Amygdala (tissue), 56 donors: ENCODE measurements around the gene FAM3D.

ENCODE experiments used
- DNase-seq, 56 donors: peaks; one replicate each; lab custom pipeline; 2025; lab: John Stamatoyannopoulos, UW

The FAM3D gene

DNA sequence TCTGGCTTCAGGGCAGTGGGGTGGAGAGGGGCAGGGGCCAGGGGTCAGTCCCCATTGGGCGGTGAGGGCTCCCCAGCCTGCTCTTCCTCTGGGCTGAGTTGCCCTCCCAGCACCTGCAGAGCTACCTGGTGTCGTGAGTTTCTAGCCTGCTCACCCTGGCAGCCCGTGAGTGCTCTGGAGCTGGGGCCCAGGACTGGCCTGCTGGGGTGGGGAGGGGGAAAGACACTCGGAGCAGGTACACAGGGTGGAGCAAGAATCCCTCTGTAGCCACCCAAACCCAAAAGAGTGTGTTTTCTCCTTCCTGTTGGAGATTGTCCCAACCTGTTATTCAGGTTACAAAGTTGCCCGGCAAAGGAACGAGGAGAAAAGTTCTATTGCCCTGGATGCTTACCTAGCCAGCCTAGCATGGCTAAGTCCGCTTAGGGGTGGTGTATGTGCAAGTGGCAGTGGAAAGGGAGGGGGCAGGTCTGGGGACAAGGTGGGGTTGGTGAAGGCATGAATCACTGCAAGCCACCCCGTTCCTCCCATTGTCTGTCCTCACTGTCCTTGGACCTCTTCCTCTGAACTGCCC, 8.9 kb downstream of the FAM3D start:
- no peak for DNase-seq

DNA sequence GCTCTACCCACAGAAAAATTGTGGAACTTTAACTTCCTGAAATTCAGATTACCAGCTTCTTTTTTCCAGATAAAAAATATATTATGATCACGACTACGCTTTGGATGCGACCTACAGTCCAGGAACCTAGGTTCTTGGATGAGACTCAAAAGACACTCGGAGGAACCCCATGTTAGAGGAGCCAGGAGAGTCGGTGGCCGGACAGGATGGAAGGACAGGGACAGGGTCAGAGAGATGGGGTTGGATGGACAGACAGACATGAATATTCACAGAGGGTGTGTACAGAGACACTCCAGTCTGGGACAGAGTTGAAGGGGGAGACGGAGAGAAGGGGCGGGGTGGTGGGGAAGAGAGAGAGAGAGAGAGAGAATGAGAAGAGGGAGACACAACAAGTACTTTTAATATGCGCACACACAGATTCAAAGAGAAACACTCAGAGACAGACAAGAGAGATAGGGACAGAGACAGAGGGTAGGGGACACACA, 9.5 kb downstream of the FAM3D start:
- DNase-seq, result no peak

DNA sequence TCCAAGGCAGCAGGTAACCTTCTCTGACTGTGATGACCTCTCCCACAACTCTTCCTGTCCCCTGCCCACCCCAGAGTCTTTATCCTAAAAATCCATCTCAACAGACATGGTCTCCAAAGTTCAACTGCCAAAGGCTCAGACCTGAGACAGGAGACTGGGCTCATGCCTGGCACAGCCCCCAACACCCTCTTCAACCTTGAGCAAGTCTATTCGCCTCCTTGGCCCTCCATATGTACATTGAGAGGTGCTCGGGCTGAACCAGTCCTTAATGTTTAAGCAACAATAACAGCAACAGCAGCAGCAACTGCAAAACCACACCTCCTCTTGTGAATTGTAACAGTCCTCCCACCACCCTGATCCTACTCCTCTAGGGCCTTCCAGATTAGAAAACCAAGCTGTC, 9.9 kb downstream of the FAM3D start:
- no peak for DNase-seq

DNA sequence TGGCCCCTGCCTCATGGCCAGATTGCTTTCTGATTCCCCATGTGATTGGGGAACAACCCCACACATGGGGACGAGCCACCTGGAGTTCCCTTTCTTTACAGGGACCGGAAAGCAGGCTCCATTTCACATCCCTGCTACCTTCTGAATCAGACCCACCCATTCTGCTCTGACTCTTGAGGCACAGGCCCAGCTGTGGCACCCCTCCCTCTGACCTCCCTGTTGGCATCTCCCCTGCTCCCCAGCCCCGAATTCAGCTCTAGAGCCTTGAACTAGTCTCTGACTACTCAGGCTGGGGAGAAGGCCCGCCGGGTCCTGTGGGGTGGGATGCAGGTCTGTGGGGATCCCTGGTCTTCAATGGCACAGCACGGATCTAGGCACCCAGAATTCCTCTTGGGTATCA, 12.1 kb downstream of the FAM3D start:
- no peak for DNase-seq

DNA sequence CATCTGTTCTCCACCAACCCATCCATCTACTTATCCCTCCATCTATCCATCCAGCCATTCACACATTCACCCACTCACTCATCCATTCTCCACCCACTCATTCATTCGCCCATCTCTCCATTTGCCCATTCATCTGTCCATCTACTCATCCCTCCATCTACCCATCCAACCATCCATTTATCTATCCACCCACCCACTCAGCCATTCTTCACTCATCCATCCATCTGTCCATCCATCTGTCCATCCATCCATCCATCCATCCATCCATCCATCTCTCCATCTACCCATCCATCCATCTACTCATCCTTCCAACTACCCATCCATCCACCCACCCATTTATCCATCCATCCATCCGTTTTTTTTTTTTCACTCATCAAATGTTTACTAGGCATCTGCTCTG, 13.9 kb downstream of the FAM3D start:
- DNase-seq, result no peak

DNA sequence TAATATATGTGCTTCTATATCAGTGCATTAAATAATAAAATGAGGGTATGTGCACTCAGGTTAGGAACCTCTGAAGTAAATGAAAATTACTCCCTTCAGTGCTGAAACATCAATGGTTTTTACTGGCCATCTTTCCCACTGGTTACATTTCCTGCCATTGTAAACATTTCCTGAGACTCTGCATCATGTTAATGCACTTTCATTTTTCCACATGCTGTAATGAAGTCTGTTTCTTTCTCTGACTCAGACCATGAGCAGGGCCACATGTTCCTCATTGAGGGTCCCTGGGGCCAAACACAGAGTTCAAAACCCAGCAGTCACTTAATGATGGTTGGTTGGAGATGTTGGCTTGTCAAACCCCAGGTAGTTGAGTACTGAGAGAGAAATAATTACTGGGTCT, 15.3 kb downstream of the FAM3D start:
- no peak for DNase-seq

DNA sequence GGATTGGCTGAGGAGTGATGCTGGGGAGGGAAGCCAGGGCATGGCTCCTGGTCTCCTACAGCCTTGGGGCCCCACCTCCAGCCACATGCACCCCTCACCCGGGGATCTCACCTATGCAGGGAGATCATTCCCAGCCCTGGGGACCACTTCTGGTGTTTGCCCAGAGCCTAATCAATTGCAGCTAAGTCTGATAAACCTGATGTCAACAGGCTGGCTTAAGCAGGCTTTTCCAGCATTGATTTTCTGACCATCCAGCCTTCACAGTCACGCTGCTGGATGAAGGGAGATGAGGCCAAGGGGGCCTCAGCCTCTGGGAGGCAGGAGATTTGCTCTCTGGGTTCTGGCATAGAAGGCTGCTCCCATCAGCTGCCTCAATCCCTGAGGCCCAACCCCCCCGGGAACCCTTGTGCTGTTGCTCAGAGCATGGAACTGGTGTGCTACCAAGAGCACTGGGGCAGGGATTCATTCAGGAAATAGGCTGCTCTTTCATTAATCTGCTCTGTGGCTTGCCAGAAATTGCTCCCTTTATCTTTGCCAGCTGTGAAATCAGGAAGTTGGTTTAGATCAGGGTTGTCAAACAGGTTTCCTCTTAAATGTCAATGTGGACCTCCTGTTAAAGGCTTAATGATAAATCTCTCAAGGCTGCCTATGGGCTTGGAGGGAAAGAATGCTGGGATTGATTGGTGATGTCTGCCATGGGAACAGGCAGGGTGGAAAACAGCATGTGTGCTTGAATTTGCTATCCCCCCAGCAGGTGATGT, 19.0 kb downstream of the FAM3D start:
- DNase-seq, result no peak

DNA sequence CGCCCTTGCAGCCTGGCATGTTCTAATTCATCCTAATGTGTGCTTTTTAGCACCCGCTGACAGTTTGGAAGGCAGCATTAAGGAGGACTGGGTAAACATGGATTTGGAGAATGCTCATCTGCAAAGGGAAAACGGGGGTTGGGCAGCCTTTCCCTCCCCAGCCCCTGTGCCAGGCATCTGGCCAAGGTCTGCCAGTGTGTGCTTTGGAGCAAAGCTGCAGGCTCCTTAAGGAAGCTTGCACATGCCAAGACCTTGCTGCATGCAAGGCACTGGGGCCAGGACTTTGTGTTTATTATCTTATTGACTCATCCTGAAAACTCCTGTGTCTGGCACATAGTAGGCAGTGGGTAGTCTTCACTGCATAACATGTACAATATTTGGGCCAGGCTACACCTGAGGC, 20.1 kb downstream of the FAM3D start:
- DNase-seq, result peak in 9 of 56 donors; percentile 5 to 20 (median 9)

DNA sequence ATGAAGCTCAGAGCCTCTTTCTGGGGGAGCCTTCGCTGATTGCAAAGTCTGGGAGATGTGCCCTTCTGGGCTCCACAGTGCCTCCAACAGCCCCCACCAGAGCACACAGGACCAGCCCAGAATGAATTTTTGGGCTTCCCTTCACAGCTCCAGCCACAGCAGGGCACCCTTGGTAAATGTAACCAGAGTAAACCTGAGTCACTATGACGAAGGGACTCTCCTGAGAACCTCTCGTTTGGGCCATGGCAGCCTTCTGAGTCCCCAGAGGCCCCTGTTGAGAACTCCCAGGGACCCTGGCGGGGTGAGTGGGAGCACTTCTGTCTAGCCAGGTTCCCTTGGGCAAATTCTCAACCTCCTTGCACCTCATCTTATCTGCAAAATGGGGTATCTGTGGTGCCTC, 20.8 kb downstream of the FAM3D start:
- DNase-seq, result no peak

DNA sequence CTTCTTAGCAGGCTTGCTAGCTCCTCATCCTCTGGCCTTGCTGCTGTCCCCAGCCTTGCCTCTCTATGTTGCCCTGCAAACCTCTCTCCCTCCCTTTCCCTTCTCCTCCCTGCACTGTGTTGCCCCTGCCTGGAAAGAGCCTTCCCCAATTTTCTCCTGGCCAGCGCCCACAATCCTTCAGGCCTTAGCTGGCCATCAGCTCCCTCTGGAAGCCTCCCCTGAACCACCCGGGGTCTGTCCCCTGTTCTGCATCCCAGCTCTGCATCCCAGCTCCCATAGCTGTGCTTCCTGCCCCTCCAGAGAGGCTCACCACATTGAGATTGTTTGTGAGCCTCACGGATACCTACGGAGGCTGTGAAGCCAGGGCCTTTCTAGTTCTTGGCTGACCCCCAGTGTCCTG, 23.7 kb downstream of the FAM3D start:
- no peak for DNase-seq

DNA sequence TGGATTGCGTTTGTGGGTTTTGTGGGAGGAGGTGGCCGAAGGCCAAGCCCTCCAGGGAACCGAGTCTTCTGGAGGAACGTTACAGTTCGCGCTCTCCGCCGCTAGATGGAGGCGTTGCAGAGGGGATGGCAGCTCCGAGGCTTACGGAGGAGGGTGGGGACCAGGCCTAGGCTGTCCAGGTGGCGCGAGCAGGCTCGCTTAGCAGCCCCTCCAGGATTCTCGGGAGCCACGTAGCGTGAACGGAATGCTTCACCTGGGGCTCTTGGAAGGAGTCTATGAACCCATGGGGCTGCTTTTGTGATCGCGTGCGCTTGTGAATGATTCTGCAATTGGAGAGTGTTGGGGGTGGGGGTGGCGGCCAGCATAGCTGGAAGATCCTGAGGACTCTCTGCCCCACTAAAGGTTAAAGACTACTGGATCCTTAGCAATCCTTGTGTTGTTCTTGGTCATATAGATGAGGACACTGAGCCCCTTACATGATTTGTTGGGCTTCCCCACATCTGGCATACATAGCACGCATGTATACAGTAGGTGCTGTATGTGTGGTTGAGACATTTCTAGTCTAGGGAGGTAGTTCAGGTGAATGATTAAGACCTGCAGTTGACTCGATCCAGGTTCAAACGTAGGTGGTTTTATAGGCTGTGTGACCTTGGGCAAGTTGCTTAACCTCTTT, 25.7 kb downstream of the FAM3D start:
- peak in 49 of 56 donors; percentile 4 to 73 (median 34) for DNase-seq

DNA sequence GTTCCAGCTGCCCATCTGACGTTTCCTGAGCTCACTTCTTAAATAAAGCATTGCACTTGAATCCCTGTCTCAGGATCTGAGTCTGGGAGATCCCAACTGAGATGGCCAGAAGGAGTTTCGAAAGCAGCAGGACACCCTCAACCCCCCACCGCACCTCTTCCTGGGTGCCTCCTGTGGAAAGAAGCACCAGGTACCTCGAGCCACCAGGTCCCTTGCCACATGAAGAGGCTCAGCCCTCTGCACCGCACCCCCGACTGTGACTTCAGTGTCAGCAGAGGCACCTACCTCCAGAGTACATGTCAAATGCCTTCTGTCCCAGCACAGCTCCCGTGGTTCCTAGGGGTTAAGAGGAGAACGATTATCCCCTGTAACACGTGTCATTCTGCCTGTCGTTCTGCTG, 26.7 kb downstream of the FAM3D start:
- no peak for DNase-seq

DNA sequence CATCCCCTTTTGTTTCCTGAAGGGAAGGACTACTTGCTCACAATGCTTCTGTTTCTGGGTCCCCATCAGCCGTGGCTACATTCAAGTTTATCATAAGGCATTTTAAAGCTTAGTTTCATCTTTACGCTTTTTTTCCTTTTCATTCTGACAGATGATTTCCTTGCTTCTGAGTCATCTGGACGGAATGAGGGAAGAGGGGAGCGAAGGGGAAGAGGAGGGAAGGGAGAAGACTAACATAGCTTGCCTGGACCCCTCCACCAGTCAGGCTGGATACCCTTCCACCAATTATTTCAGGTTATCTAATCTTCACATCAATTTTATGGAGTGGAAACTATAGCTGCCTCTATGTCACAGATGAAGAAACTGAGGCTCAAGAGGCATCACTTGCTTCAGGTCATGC, 27.6 kb downstream of the FAM3D start:
- no peak for DNase-seq

DNA sequence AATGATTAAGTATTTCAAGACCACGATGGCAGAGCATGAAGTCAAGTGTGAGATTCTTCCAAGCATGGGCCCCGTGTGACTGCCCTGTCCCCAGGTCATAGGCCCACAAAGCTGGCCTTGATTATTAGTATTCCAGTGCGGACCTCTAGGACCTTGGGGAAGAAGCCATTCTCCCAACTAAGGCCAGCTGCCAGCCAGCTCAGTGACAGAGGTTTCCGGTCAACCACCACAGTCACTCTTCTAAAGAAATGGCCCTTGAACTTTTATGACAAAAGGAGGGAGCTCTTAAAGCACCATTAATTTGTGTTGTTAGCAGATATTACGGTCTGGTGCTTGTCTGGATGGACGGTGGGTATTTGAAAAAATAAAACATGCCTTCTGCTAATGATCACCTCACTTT, 28.0 kb downstream of the FAM3D start:
- no peak for DNase-seq

DNA sequence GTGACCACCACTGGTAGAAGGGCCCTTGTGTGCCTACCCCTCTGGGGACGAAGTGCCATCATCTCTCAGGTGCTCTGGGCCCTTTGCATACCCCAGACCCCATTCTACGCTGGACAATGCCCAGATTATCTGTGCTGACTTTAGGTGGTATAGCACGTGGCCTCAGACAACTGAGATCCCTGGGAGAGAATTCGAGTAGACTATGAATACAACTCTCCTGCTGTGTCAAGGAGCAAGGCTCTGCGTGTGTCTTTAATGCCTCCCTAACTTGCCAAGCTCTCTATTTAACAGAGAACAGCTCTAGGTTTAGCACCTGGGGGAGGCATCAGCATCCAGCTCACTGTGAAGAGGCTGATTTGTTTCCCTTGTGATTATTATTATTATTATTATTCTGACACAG, 29.1 kb downstream of the FAM3D start:
- no peak for DNase-seq

DNA sequence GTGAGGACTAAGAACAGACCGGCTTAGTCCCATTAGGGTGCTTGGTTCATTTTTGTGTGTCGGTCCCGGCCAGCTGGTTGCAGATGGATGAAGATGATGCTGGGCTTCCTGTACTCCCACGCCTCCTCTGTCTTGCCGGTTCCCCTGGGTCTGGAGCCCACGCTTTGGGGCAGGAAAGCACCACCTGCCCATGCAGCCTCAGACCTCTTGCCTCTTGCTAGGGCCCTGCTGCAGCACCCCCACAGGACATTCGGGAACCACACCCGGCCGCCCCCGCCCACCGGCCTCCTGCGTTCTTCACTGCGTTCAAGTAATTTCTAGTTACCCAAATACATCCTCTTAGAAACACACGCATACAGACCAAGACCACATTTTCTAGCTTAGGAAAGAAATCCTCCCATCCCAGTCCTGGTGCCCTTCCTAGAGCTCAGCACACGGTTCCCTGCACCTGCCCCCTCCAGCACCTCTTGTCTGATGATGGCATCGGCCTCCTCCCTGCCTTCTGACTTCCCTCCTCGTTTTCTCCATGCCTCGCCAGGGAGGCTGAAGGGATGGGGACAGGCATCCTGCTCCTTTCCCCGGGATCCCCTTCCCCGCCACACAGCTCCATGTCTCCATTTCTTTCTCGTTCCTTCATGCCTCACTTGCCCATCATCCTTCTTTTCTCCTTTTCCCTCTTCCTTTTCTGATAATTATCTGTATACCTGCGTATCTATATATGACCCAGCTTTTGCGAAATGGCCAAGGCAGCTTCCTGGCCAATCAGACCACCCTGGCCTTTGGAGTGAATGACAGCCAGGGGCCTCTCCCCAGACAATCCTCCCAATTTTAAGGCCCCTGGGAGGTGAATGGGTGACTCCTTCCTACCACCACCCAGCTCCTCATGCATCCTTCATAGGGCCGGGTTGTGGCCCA, 30.9 kb downstream of the FAM3D start:
- peak in 2 of 56 donors; percentile 6 to 7 for DNase-seq

DNA sequence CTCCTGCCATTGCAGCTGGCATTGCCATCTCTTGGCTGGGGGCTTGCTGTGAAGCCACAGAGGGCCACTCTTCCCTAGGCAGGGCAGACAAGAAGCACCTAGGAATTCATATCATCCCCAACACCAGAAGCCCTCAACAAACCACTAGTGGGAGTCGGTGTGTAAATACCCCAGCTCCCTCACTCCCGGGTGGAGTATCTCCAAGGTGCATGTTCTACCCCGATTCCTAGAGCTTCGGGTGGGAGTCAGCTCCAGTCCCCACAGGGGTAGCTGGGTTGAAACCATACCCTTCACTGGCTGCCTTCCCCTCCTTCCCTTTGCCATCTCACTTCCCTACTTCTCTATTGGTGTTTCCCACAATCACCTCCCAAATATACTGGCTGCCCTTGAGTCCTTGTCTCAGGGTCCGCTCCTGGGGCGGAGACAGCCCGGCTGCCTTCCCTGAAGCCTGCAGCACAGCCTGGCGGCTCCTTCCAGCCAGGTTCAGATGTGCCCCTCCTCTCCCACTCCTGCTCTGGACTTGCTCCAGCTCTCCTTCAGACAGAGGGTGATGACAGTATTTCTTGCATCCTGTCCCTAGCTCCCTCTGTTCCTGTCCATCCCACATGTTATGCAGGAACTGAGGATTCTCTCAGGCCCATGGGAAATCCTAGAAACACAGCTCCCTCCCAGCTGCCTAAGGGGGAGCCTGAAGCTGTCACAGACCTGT, 33.3 kb downstream of the FAM3D start:
- no peak for DNase-seq

DNA sequence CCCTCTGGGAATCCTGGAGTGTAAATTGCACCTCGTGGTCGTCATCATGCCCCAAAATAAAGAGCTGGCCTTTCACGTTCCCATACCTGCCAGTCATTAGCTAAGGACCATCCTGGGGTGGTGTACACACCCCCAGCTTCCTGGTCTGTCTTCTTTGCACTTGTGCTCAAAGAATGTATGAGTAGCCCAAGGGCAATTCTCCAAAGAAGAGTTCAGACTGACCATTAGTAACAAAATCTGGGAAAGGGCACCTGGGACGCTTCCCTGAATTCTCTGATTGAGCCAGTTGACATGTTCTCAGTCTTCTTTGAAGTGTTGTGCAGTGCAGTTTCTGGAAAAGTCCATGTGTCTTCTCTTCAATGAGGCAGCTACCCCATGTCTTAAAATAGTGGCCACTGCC, 34.8 kb downstream of the FAM3D start:
- DNase-seq, result no peak

DNA sequence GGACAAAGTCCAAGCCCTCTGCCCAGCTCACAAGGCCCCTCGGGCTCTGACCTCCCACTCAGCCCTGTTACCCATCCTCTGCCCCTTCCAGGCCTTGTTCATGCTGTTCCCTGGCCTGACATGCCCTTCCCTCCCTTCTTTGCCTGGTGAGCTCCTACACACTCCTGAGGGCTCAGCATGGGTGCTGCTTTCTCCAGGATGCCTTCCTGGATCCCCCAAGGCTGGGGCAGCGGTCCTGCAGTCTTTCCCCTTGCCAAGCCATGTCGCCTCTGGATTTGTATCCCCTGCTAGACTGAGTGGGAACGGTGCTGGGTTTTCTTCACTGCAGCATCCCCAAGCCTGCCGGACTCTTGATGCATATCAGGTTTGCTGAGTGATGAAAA, 35.9 kb downstream of the FAM3D start:
- no peak for DNase-seq

DNA sequence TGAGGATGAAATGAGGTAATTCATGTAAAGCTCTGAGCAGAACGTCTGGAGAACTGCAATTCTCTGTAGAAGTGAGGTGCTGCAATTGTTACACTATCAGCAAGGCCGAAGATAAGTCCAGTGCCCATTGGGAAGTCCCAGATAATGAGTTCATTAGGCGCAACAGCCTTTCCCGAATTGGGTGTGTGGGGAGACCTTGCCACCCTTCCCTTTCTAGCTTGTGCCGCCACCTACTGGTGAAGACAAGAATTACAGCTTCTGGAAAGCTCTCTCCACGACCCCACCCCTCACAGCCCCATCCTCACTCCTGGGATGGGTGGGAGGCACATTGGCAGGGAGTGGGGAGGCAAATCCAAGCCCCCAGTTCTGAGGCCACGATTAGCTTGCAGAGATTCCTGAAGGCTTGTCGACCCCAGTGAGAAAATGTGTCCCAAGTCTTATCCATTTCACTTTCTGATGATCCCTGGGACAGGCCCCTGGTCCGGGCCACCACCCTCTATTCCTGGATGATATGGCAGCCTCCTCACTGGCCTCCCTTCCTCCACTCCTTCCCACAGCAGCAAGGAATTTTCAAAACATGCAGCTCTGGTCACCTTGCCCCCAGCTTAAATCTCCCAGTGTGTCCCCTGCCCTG, 36.4 kb downstream of the FAM3D start:
- peak in 51 of 56 donors; percentile 8 to 74 (median 33) for DNase-seq
